ENCODE measurements around the gene SEMA6A.

The SEMA6A gene

GRCh38 chr5:116395226-116395625 is 179.4 kb downstream of the SEMA6A start:
- TF ChIP-seq GATA1 (IDR thresholded peaks at IDR 0.05; ENCODE audit: low read depth, low read length) (no peak), POLR2A (IDR thresholded peaks at IDR 0.05; ENCODE audit: low read length) (no peak)
- DNase-seq: no peak

- TF ChIP-seq GATA1 (IDR thresholded peaks at IDR 0.05; ENCODE audit: low read depth, low read length) (no peak), POLR2A (IDR thresholded peaks at IDR 0.05; ENCODE audit: low read length) (no peak)
- DNase-seq: no peak
These were observed 180.3 kb downstream of the SEMA6A start for GRCh38 chr5:116394186-116394867.
